ENCODE results near the gene TMEM218. TPM values are rescaled to one million over a fixed set of nuclear protein-coding genes. Genes with fewer than 3 reads are reported as not detected.

The TMEM218 gene
- total and polyA plus RNA-seq, 2 donors (not counting 1 experiment from before 2014, with no cell fraction given): 20.7 to 31.7 TPM

DNA sequence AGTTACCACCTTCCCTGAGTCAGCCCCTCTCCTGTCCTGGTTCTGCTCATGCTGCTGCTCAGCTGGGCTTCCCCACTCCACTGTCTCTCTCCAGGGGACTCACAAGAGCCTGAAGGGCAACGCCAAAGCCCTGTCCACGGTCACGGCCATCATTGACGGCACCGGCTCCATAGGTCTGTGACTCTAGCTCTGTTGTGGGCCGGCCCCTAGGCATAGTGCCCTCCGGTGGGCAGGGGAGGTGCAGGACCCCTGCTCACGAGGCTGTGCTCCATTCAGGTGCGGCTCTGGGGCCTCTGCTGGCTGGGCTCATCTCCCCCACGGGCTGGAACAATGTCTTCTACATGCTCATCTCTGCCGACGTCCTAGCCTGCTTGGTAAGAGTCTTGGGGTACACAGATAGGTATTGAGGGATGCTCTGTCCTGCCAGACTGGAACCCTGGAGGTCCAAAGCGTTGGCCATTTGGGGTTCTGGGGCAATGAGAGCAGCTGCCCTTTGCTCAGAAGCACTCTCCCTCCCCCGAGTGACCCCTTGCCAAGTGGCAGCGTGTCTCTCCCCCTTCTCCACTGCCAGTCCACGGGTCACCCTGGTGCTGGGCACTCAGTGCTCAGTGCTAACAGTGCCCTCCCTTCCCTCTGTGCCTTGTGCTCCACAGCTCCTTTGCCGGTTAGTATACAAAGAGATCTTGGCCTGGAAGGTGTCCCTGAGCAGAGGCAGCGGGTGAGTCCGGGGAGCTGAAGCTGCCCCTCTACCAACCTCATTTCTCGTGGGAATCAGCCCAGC, 25.9 kb downstream of the TMEM218 start:
- Histone ChIP-seq H3K36me3 (replicated peaks in 1 of 2; ENCODE audit: control extremely low read depth in 1 of 2, control insufficient read depth in 1 of 2, extremely low read depth in 1 of 2, insufficient read depth in 2 of 2, low read length in 1 of 2) (peaks cover 0 to 2% of the 10 kb centered on the region in 2 experiments), H3K9ac (ENCODE audit: low read length) (no peak overlapping the region), H3K27me3 (replicated peaks in 1 of 4; ENCODE audit: control extremely low read depth in 1 of 4, control insufficient read depth in 3 of 4, insufficient read depth in 4 of 4, low read length in 3 of 4) (no peaks in the 10 kb centered on the region), H4K20me1 (ENCODE audit: control insufficient read depth, insufficient read depth, low read length, poor library complexity, severe bottlenecking) (no peaks in the 10 kb centered on the region), H3K4me1 (ENCODE audit: control insufficient read depth in 2 of 2, insufficient read depth in 2 of 2, low read length in 2 of 2) (no peaks in the 10 kb centered on the region), H3K79me2 (ENCODE audit: control insufficient read depth, insufficient read depth, low read length) (no peaks in the 10 kb centered on the region), H2AFZ (ENCODE audit: insufficient read depth, low read depth, low read length, poor library complexity, severe bottlenecking) (no peak overlapping the region), H3K27ac (ENCODE audit: low read length in 2 of 2) (no peak overlapping the region), H3K9me3 (ENCODE audit: control extremely low read depth in 1 of 3, control insufficient read depth in 2 of 3, insufficient read depth in 1 of 3, low read length in 2 of 3) (no peaks in the 10 kb centered on the region), H3K4me2 (replicated peaks; ENCODE audit: low read depth, low read length, poor library complexity, severe bottlenecking) (no peak overlapping the region), H3K4me3 (ENCODE audit: control extremely low read depth in 1 of 5, extremely low read depth in 1 of 5, insufficient read depth in 1 of 5, low read depth in 2 of 5, low read length in 4 of 5) (no peak overlapping the region)
- intact Hi-C loops (cut with micrococcal nuclease): no loop called here
- 91% methylated on average over 20 of the region's 20 CpGs for WGBS (ENCODE audit: insufficient coverage)
- Mint-ChIP-seq H3K27me3 (no peaks in the 10 kb centered on the region), H3K4me1 (no peaks in the 10 kb centered on the region), H3K27ac (no peak overlapping the region), H3K4me3 (no peak overlapping the region), H3K9me3 (ENCODE audit: insufficient read depth) (no peaks in the 10 kb centered on the region)
- peak; percentile 21 for ATAC-seq (ENCODE audit: low read depth)
- no peak for DNase-seq
- POLR2A ChIA-PET: no interaction called here
- CTCF ChIA-PET: interaction anchor here (0.8 to 1.2 kb wide), 3 partner anchors 13 to 104 kb away, joined by 3 to 4 read pairs (median 3); no protein-coding TSS in a partner anchor
- TF ChIP-seq, protein P1, sequence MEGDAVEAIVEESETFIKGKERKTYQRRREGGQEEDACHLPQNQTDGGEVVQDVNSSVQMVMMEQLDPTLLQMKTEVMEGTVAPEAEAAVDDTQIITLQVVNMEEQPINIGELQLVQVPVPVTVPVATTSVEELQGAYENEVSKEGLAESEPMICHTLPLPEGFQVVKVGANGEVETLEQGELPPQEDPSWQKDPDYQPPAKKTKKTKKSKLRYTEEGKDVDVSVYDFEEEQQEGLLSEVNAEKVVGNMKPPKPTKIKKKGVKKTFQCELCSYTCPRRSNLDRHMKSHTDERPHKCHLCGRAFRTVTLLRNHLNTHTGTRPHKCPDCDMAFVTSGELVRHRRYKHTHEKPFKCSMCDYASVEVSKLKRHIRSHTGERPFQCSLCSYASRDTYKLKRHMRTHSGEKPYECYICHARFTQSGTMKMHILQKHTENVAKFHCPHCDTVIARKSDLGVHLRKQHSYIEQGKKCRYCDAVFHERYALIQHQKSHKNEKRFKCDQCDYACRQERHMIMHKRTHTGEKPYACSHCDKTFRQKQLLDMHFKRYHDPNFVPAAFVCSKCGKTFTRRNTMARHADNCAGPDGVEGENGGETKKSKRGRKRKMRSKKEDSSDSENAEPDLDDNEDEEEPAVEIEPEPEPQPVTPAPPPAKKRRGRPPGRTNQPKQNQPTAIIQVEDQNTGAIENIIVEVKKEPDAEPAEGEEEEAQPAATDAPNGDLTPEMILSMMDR (IDR thresholded peaks at IDR 0.05): no peak
- no peak for TF ChIP-seq EZH2 (IDR thresholded peaks at IDR 0.05; ENCODE audit: borderline replicate concordance, insufficient read depth, low read depth, low read length, poor library complexity, severe bottlenecking)

DNA sequence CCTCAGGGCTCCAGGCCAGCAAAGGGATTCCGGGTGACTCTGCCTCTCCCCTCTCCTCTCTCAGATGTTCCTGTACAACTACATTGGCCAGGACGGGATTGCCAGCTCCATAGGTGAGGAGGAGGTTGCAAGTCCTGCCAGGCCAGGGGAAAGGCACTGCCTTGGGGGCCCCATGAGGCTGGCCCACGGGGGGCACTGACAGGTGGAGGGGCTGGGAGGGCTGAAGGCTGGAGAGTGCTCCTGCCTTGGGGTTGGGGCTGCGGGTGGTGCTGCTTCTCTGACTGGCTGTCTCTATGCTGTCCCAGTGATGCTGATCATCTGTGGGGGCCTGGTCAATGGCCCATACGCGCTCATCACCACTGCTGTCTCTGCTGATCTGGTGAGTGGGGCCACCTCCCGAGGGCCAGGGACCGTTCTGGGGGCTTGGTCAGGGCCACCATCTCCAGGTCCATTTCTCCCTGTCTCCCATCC, 26.6 kb downstream of the TMEM218 start:
- CTCF ChIA-PET: interaction anchor here (1.0 to 1.2 kb wide), 2 partner anchors 13 to 15 kb away, joined by 3 to 4 read pairs; no protein-coding TSS in a partner anchor
- no peaks in the 10 kb centered on the region for H3K27me3 ChIP-seq (replicated peaks in 1 of 4; ENCODE audit: control extremely low read depth in 1 of 4, control insufficient read depth in 3 of 4, insufficient read depth in 4 of 4, low read length in 3 of 4)
- H2AFZ ChIP-seq (ENCODE audit: insufficient read depth, low read depth, low read length, poor library complexity, severe bottlenecking): no peak overlapping the region
- POLR2A ChIA-PET: no interaction called here
- Mint-ChIP-seq H3K27me3 (no peaks in the 10 kb centered on the region), H3K4me1 (no peaks in the 10 kb centered on the region), H3K27ac (no peak overlapping the region), H3K9me3 (ENCODE audit: insufficient read depth) (no peaks in the 10 kb centered on the region), H3K4me3 (no peak overlapping the region)
- H3K27ac ChIP-seq (ENCODE audit: low read length in 2 of 2): no peak overlapping the region
- WGBS (ENCODE audit: insufficient coverage): 90% methylated on average over 6 of the region's 8 CpGs
- peaks cover 0 to 2% of the 10 kb centered on the region in 2 experiments for H3K36me3 ChIP-seq (replicated peaks in 1 of 2; ENCODE audit: control extremely low read depth in 1 of 2, control insufficient read depth in 1 of 2, extremely low read depth in 1 of 2, insufficient read depth in 2 of 2, low read length in 1 of 2)
- H3K9ac ChIP-seq (ENCODE audit: low read length): no peak overlapping the region
- H3K79me2 ChIP-seq (ENCODE audit: control insufficient read depth, insufficient read depth, low read length): no peaks in the 10 kb centered on the region
- no peak overlapping the region for H3K4me3 ChIP-seq (ENCODE audit: control extremely low read depth in 1 of 5, extremely low read depth in 1 of 5, insufficient read depth in 1 of 5, low read depth in 2 of 5, low read length in 4 of 5)
- no peak overlapping the region for H3K4me2 ChIP-seq (replicated peaks; ENCODE audit: low read depth, low read length, poor library complexity, severe bottlenecking)
- H3K9me3 ChIP-seq (ENCODE audit: control extremely low read depth in 1 of 3, control insufficient read depth in 2 of 3, insufficient read depth in 1 of 3, low read length in 2 of 3): no peaks in the 10 kb centered on the region
- DNase-seq (no peak), ATAC-seq (ENCODE audit: low read depth) (no peak)
- intact Hi-C loops (cut with micrococcal nuclease): no loop called here
- no peak for TF ChIP-seq EZH2 (IDR thresholded peaks at IDR 0.05; ENCODE audit: borderline replicate concordance, insufficient read depth, low read depth, low read length, poor library complexity, severe bottlenecking)
- TF ChIP-seq, protein P1 (IDR thresholded peaks at IDR 0.05): no peak
- no peaks in the 10 kb centered on the region for H3K4me1 ChIP-seq (ENCODE audit: control insufficient read depth in 2 of 2, insufficient read depth in 2 of 2, low read length in 2 of 2)
- no peaks in the 10 kb centered on the region for H4K20me1 ChIP-seq (ENCODE audit: control insufficient read depth, insufficient read depth, low read length, poor library complexity, severe bottlenecking)

All from B cell (primary cell).